Testis (tissue), 3 donors: ENCODE results near the gene BACE1-AS. TPM values are rescaled to one million over a fixed set of nuclear protein-coding genes. Genes with fewer than 3 reads are reported as not detected.
"Not testable (repeated sequence)": the region's sequence is repeated elsewhere in the genome, so short reads cannot be mapped to it uniquely, and the experiment has no call there.

Experiments
- DNase-seq: peaks from one replicate; pipeline ENCODE4 v3.0.0-alpha.2; 2019
- H3K27ac ChIP-seq, 2 donors: fragments of 200-600 bp; sonication (generic); one replicate each; pipeline ENCODE4 v1.5.1; 2019
- H3K27me3 ChIP-seq: fragments of 200-600 bp; sonication (generic); one replicate; pipeline ENCODE4 v1.5.1; 2019
- H3K36me3 ChIP-seq: fragments of 200-600 bp; sonication (generic); one replicate; pipeline ENCODE4 v1.5.1; 2017; ENCODE audit warnings: low read depth; ENCODE audit errors: missing control alignments
- H3K4me1 ChIP-seq: fragments of 200-600 bp; sonication (generic); one replicate; pipeline ENCODE4 v1.5.1; 2019
- H3K4me3 ChIP-seq, 2 donors: fragments of 200-600 bp; sonication (generic); one replicate each; pipeline ENCODE4 v1.5.1; 2017 to 2019
- H3K9me3 ChIP-seq: fragments of 200-600 bp; sonication (generic); one replicate; pipeline ENCODE4 v1.5.1; 2017
- POLR2A ChIP-seq: fragments of 450-650 bp; IDR thresholded peaks from one replicate; pipeline ENCODE4 v1.6.1; 2017; ENCODE audit warnings: antibody characterized with exemption, mild to moderate bottlenecking, moderate library complexity
- WGBS, 2 donors: methylation state at CpG; one replicate each; pipeline ENCODE4 v1.1.5; 2018; 5-methylcytosine and 5-hydroxymethylcytosine counted together
- intact Hi-C: fragments of 100-400 bp; cut with DNase I; formaldehyde crosslinking; loops from one replicate; pipeline ENCODE4 v1.15.1; 2023; ENCODE audit warnings: low total_unique reads
- polyA plus RNA-seq: library from polyadenylated mRNA; stranded (reverse); fragments of 350-450 nt; fragmentation: Illumina TruSeq; extraction: RNeasy Lipid Tissue Mini Kit (QIAGEN cat#74804); gene quantifications from one replicate; pipeline ENCODE4 v1.2.3, GENCODE V29; 2014; ENCODE audit warnings: low read depth, low replicate concordance; ENCODE audit not compliant: insufficient read depth
- total RNA-seq, 2 donors: library from RNA; depleted of rRNA; stranded (reverse); fragments of >200 nt; gene quantifications; one replicate each; pipeline ENCODE4 v1.2.3, GENCODE V29; 2016
- TF ChIP-seq, protein P1 (sequence below), 3 experiments: fragments of 450-650 bp in 2 of 3; fragments of 200-600 bp in 1 of 3; sonication (generic) in 1 of 3; IDR thresholded peaks; one replicate each; pipeline ENCODE4 v1.5.1; 2016 to 2019; ENCODE audit warnings: antibody characterized with exemption in 3 of 3, mild to moderate bottlenecking in 2 of 3, moderate library complexity in 1 of 3

BACE1-AS gene
- total and polyA plus RNA-seq, 3 donors from 2014 or later: 11.2 to 17.9 (median 13.8) TPM

DNA sequence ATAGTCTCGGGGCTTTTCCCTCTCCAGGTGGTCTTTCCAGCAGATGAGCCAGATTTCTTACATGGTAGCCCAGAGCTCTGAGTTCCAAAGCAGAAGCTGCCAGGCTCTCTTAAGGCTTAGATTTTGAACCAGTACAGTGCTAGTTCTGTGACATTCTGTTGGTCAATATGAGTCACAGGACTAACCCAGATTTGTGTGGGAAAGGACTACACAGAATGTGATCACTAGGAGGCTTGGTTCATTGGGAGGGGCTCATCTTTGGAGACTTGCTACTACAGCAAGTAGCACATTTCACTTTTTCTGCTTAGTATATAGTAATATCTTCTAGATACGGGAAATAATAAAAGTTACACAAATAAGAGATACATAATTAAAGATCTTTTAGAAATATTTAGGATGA lies 34.6 kb upstream of the BACE1-AS start:
- no peak for DNase-seq
- Histone ChIP-seq H3K4me3 (no peak overlapping the region), H3K9me3 (no peaks in the 10 kb centered on the region), H3K27me3 (no peaks in the 10 kb centered on the region), H3K27ac (no peak overlapping the region), H3K36me3 (no peaks in the 10 kb centered on the region), H3K4me1 (no peaks in the 10 kb centered on the region)
- TF ChIP-seq, protein P1, sequence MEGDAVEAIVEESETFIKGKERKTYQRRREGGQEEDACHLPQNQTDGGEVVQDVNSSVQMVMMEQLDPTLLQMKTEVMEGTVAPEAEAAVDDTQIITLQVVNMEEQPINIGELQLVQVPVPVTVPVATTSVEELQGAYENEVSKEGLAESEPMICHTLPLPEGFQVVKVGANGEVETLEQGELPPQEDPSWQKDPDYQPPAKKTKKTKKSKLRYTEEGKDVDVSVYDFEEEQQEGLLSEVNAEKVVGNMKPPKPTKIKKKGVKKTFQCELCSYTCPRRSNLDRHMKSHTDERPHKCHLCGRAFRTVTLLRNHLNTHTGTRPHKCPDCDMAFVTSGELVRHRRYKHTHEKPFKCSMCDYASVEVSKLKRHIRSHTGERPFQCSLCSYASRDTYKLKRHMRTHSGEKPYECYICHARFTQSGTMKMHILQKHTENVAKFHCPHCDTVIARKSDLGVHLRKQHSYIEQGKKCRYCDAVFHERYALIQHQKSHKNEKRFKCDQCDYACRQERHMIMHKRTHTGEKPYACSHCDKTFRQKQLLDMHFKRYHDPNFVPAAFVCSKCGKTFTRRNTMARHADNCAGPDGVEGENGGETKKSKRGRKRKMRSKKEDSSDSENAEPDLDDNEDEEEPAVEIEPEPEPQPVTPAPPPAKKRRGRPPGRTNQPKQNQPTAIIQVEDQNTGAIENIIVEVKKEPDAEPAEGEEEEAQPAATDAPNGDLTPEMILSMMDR (IDR thresholded peaks at IDR 0.05): no peak
- no peak for TF ChIP-seq POLR2A
- WGBS, 2 donors: 50 to 72% methylated on average over 2 of the region's 2 CpGs
- intact Hi-C loops: no loop called here

DNA sequence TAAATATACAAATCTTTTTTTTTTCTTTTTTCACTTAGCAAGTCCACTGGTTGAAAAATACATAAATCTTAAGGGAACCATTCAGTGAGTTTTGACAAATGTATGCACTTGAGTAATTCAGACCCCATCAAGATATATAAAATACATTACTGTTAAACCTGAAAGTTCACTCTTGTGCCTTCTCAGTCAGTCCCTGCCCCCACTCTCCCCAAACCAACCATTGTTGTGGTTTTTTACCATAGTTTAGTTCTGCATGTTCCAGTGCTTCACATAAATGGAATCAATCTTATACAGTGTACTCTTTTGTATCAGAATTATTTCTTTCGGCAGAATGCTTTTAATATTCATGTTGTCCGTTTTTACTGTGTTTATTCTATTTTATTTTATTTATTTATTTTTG lies 32.6 kb upstream of the BACE1-AS start:
- no peaks in the 10 kb centered on the region for H3K9me3 ChIP-seq
- H3K4me3 ChIP-seq: no peak overlapping the region
- no peak for DNase-seq
- no peaks in the 10 kb centered on the region for H3K27me3 ChIP-seq
- H3K4me1 ChIP-seq: no peaks in the 10 kb centered on the region
- TF ChIP-seq, protein P1 (IDR thresholded peaks at IDR 0.05): no peak
- no peak for TF ChIP-seq POLR2A
- intact Hi-C loops: no loop called here
- 59 to 67% methylated on average over 2 of the region's 2 CpGs for WGBS, 2 donors
- no peaks in the 10 kb centered on the region for H3K36me3 ChIP-seq
- no peak overlapping the region for H3K27ac ChIP-seq

DNA sequence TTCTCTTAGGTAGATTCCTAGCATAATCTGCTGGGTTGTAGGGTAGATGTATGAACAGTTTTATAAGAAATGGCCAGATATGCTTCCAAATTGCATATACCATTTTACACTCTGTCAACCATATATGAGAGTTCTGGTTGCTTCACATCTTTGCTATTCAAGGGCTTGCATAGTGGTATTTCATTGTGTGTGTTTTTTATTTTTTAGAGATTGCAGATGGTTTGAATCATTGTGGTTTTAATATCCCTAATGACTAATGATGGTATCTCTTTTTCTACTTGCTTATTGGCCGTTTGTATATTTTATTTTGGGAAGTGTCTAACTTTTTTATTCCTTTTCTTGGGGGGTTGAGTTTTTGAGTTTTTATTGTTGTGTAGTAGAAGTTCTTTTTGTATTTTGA lies 31.7 kb upstream of the BACE1-AS start:
- H3K27ac ChIP-seq: no peak overlapping the region
- WGBS, 2 donors: 82 to 88% methylated on average over 1 of the region's 1 CpG
- no peaks in the 10 kb centered on the region for H3K36me3 ChIP-seq
- H3K27me3 ChIP-seq: no peaks in the 10 kb centered on the region
- no peak overlapping the region for H3K4me3 ChIP-seq
- no peaks in the 10 kb centered on the region for H3K4me1 ChIP-seq
- intact Hi-C loops: no loop called here
- TF ChIP-seq, protein P1 (IDR thresholded peaks at IDR 0.05): no peak
- TF ChIP-seq POLR2A: no peak
- H3K9me3 ChIP-seq: no peaks in the 10 kb centered on the region
- no peak for DNase-seq

DNA sequence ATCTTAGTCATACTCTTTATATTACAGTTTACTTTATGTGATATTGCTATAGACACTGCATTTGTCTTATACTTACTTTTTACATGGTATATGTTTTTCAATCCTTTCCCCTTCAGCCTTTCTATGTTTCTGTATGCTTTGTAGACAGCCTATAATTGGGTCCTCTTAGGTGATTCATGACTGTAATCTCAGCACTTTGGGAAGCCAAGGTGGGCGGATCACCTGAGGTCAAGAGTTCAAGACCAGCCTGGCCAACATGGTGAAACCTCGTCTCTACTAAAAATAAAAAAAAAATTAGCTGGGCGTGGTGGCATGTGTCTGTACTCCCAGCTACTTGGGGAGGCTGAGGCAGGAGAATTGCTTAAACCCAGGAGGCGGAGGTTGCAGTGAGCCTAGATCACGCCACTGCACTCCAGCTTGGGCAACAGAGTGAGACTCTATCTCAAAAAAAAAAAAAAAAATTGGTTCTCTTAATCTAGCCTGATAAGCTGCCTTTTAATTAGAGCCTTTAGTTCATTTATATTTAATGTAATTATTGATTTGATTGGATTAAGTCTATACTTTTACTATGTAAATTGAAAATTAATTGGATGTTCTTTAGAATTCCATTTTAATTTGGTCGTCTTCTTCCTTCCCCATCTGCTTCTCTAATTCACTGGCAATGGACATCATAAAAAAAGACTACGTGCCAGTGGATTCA lies 26.4 kb upstream of the BACE1-AS start:
- DNase-seq, H3K36me3 ChIP-seq, H3K4me3 ChIP-seq, H3K4me1 ChIP-seq, H3K9me3 ChIP-seq, H3K27ac ChIP-seq, H3K27me3 ChIP-seq, intact Hi-C loops: not testable (repeated sequence)
- WGBS, 2 donors: 90 to 91% methylated on average over 7 of the region's 7 CpGs

DNA sequence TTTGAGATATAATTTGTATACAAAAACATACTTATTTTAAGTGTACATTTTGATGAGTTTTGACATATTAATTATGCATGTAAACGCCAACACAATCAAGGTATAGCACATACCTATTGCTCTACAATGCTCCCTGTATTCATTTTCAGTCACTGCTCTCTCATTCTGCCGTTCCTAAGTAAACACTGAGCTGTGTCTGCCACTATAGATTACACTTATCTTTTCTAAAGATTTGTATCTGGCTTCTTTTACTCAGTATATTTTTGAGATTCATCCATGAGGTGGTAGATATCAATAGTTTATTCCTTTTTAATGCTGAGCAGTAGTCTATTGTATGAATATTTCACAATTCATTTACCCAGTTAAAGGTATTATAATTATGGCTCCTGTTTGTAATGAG lies 25.4 kb upstream of the BACE1-AS start:
- no peak overlapping the region for H3K27ac ChIP-seq
- WGBS, 2 donors: 90 to 95% methylated on average over 2 of the region's 2 CpGs
- H3K27me3 ChIP-seq: no peaks in the 10 kb centered on the region
- H3K4me3 ChIP-seq: no peak overlapping the region
- no peaks in the 10 kb centered on the region for H3K9me3 ChIP-seq
- DNase-seq: no peak
- H3K4me1 ChIP-seq: no peaks in the 10 kb centered on the region
- no peaks in the 10 kb centered on the region for H3K36me3 ChIP-seq
- intact Hi-C loops: no loop called here
- TF ChIP-seq, protein P1 (IDR thresholded peaks at IDR 0.05): no peak
- TF ChIP-seq POLR2A: no peak
